GM23338 (cell line): ENCODE measurements around the gene NLGN1. TPM values are rescaled to one million over a fixed set of nuclear protein-coding genes. Genes with fewer than 3 reads are reported as not detected.

ENCODE experiments used
- ATAC-seq: fragments of 200-7000 bp; cut with Tn5 transposase; 3 replicates; pipeline ENCODE4 v1.9.1; 2020
- DNase-seq: peaks from one replicate; pipeline ENCODE4 v3.0.0-alpha.2; 2015; ENCODE audit warnings: low spot score
- H2AFZ ChIP-seq: fragments of 200-600 bp; sonication (generic); 2 replicates; pipeline ENCODE4 v1.8.0; 2016; ENCODE audit warnings: antibody characterized with exemption, mild to moderate bottlenecking, moderate library complexity
- H3F3A ChIP-seq: fragments of 200-600 bp; sonication (generic); replicated peaks from 2 replicates; pipeline ENCODE4 v1.8.0; 2017; ENCODE audit warnings: antibody characterized with exemption, mixed run types, low read depth
- H3K27ac ChIP-seq: fragments of 200-600 bp; sonication (generic); 2 replicates; pipeline ENCODE4 v1.6.1; 2016; ENCODE audit warnings: low read depth
- H3K27me3 ChIP-seq: fragments of 200-600 bp; sonication (generic); 2 replicates; pipeline ENCODE4 v1.8.0; 2016; ENCODE audit warnings: mild to moderate bottlenecking, mixed run types, moderate library complexity; ENCODE audit not compliant: insufficient read depth
- H3K36me3 ChIP-seq: fragments of 200-600 bp; sonication (generic); 2 replicates; pipeline ENCODE4 v1.8.0; 2016; ENCODE audit warnings: mild to moderate bottlenecking; ENCODE audit not compliant: insufficient read depth
- H3K4me1 ChIP-seq: fragments of 200-600 bp; sonication (generic); 2 replicates; pipeline ENCODE4 v1.8.0; 2016; ENCODE audit warnings: mild to moderate bottlenecking, moderate library complexity; ENCODE audit not compliant: insufficient read depth
- H3K4me2 ChIP-seq: fragments of 200-600 bp; sonication (generic); 2 replicates; pipeline ENCODE4 v1.7.1; 2017; ENCODE audit warnings: mixed run types
- H3K4me3 ChIP-seq: fragments of 200-600 bp; sonication (generic); 2 replicates; pipeline ENCODE4 v1.6.1; 2016; ENCODE audit warnings: mixed run types
- H3K79me2 ChIP-seq: fragments of 200-600 bp; sonication (generic); replicated peaks from 2 replicates; pipeline ENCODE4 v1.8.0; 2017; ENCODE audit warnings: mild to moderate bottlenecking; ENCODE audit not compliant: insufficient read depth
- H3K9me2 ChIP-seq: fragments of 200-600 bp; sonication (generic); 2 replicates; pipeline ENCODE4 v1.8.0; 2017; ENCODE audit not compliant: insufficient read depth
- H4K20me1 ChIP-seq: fragments of 200-600 bp; sonication (generic); replicated peaks from 2 replicates; pipeline ENCODE4 v1.8.0; 2017; ENCODE audit warnings: mild to moderate bottlenecking; ENCODE audit not compliant: insufficient read depth
- H3K27ac Mint-ChIP-seq: 2 replicates; pipeline ENCODE4 v1.8.0; 2020; ENCODE audit warnings: inconsistent platforms, mild to moderate bottlenecking, moderate library complexity, mixed read lengths
- H3K27me3 Mint-ChIP-seq: 3 replicates; pipeline ENCODE4 v1.8.0; 2022; ENCODE audit warnings: low read depth, mild to moderate bottlenecking, moderate library complexity, mixed read lengths, inconsistent platforms; ENCODE audit not compliant: insufficient read depth, poor library complexity
- H3K36me3 Mint-ChIP-seq: 3 replicates; pipeline ENCODE4 v1.8.0; 2021; ENCODE audit warnings: low read depth, mild to moderate bottlenecking, inconsistent platforms, moderate library complexity, mixed read lengths
- H3K4me1 Mint-ChIP-seq: 3 replicates; pipeline ENCODE4 v1.8.0; 2020; ENCODE audit warnings: mild to moderate bottlenecking, inconsistent platforms, mixed read lengths
- H3K4me3 Mint-ChIP-seq: 3 replicates; pipeline ENCODE4 v1.8.0; 2021; ENCODE audit warnings: moderate library complexity, mild to moderate bottlenecking, inconsistent platforms, mixed read lengths
- H3K9me3 Mint-ChIP-seq: 3 replicates; pipeline ENCODE4 v1.8.0; 2020; ENCODE audit warnings: moderate library complexity, mild to moderate bottlenecking, inconsistent platforms, mixed read lengths
- EZH2 ChIP-seq: fragments of 200-600 bp; sonication (generic); IDR thresholded peaks from one replicate; pipeline ENCODE4 v1.8.0; 2017; ENCODE audit warnings: antibody characterized with exemption, mild to moderate bottlenecking, low read depth; ENCODE audit not compliant: unreplicated experiment
- EZH2phosphoT487 ChIP-seq: fragments of 200-600 bp; sonication (generic); IDR thresholded peaks from one replicate; pipeline ENCODE4 v1.8.1; 2018; ENCODE audit warnings: antibody characterized with exemption; ENCODE audit not compliant: unreplicated experiment
- JUNB ChIP-seq: IDR thresholded peaks from one replicate; pipeline ENCODE4 v1.6.1; 2016; ENCODE audit warnings: antibody characterized with exemption; ENCODE audit not compliant: unreplicated experiment
- NANOG ChIP-seq: IDR thresholded peaks from 2 replicates; pipeline ENCODE4 v1.6.1; 2016; ENCODE audit warnings: antibody characterized with exemption, borderline replicate concordance
- POLR2AphosphoS5 ChIP-seq: IDR thresholded peaks from 2 replicates; pipeline ENCODE4 v1.6.1; 2016; ENCODE audit warnings: antibody characterized with exemption, low read depth
- ZNF114 ChIP-seq: fragments of 250-450 bp; sonication (Bioruptor Pico); IDR thresholded peaks from 2 replicates; pipeline ENCODE4 v1.5.0; 2020; ENCODE audit warnings: mild to moderate bottlenecking, moderate library complexity
- ZNF331 ChIP-seq: fragments of 250-450 bp; sonication (Bioruptor Pico); IDR thresholded peaks from 2 replicates; pipeline ENCODE4 v1.5.0; 2020; ENCODE audit warnings: low read depth, mild to moderate bottlenecking, moderate library complexity
- polyA plus RNA-seq: library from polyadenylated mRNA; unstranded; fragments of >200 nt; fragmentation: Nextera tagmentation; extraction: Ambion mirVana; gene quantifications from 2 replicates; pipeline ENCODE4 v1.2.1, GENCODE V29; 2016
- total RNA-seq: library from RNA; depleted of rRNA; stranded (reverse); fragments of >200 nt; shearing (Covaris generic); gene quantifications from 2 replicates; pipeline ENCODE4 v1.2.3, GENCODE V29; 2014
- TF ChIP-seq, protein P1 (sequence below): IDR thresholded peaks from one replicate; pipeline ENCODE4 v1.6.1; 2018; ENCODE audit warnings: antibody characterized with exemption; ENCODE audit not compliant: unreplicated experiment
- TF ChIP-seq, protein P2 (sequence below), 2 experiments: fragments of 200-600 bp in 1 of 2; sonication (generic) in 1 of 2; conservative IDR thresholded peaks; 2 replicates each; pipeline versions ENCODE4 v1.5.1 to v1.6.1; 2016 to 2017; ENCODE audit warnings: antibody characterized with exemption in 2 of 2, low read depth in 2 of 2, mild to moderate bottlenecking in 2 of 2, moderate library complexity in 1 of 2
- TF ChIP-seq, protein P3 (sequence below): IDR thresholded peaks from 2 replicates; pipeline ENCODE4 v1.6.1; 2016; ENCODE audit warnings: antibody characterized with exemption

Gene NLGN1
- total and polyA plus RNA-seq, 2 experiments from 2014 or later, result 6.5 to 18.6 TPM

DNA sequence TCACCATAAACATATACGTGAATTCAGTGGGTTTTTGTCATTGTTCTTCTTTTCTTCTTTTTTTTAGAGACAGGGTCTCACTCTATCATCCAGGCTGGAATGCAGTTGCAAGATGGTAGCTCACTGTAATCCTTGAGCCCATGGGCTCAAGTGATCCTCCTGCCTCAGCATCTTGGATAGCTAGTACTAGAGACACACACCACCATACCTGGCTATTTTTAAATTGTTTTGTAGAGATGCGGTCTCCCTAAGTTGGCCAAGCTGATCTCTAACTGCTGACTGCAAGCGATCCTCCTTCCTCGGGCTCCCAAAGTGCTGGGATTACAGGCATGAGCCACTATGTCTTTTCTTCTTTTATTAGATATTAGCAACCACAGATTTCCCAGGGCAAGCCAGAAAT is 220.6 kb downstream of the NLGN1 start (continued):
- TF ChIP-seq ZNF114 (CRISPR knock-in tag) (no peak), EZH2 (no peak), POLR2AphosphoS5 (no peak), NANOG (no peak), EZH2phosphoT487 (no peak), JUNB (no peak)
- TF ChIP-seq, protein P1, sequence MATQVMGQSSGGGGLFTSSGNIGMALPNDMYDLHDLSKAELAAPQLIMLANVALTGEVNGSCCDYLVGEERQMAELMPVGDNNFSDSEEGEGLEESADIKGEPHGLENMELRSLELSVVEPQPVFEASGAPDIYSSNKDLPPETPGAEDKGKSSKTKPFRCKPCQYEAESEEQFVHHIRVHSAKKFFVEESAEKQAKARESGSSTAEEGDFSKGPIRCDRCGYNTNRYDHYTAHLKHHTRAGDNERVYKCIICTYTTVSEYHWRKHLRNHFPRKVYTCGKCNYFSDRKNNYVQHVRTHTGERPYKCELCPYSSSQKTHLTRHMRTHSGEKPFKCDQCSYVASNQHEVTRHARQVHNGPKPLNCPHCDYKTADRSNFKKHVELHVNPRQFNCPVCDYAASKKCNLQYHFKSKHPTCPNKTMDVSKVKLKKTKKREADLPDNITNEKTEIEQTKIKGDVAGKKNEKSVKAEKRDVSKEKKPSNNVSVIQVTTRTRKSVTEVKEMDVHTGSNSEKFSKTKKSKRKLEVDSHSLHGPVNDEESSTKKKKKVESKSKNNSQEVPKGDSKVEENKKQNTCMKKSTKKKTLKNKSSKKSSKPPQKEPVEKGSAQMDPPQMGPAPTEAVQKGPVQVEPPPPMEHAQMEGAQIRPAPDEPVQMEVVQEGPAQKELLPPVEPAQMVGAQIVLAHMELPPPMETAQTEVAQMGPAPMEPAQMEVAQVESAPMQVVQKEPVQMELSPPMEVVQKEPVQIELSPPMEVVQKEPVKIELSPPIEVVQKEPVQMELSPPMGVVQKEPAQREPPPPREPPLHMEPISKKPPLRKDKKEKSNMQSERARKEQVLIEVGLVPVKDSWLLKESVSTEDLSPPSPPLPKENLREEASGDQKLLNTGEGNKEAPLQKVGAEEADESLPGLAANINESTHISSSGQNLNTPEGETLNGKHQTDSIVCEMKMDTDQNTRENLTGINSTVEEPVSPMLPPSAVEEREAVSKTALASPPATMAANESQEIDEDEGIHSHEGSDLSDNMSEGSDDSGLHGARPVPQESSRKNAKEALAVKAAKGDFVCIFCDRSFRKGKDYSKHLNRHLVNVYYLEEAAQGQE, result no peak
- TF ChIP-seq, protein P2, sequence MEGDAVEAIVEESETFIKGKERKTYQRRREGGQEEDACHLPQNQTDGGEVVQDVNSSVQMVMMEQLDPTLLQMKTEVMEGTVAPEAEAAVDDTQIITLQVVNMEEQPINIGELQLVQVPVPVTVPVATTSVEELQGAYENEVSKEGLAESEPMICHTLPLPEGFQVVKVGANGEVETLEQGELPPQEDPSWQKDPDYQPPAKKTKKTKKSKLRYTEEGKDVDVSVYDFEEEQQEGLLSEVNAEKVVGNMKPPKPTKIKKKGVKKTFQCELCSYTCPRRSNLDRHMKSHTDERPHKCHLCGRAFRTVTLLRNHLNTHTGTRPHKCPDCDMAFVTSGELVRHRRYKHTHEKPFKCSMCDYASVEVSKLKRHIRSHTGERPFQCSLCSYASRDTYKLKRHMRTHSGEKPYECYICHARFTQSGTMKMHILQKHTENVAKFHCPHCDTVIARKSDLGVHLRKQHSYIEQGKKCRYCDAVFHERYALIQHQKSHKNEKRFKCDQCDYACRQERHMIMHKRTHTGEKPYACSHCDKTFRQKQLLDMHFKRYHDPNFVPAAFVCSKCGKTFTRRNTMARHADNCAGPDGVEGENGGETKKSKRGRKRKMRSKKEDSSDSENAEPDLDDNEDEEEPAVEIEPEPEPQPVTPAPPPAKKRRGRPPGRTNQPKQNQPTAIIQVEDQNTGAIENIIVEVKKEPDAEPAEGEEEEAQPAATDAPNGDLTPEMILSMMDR (conservative IDR thresholded peaks at IDR 0.05; ENCODE audit: low read depth in 2 of 2), result no peak
- TF ChIP-seq, protein P3, sequence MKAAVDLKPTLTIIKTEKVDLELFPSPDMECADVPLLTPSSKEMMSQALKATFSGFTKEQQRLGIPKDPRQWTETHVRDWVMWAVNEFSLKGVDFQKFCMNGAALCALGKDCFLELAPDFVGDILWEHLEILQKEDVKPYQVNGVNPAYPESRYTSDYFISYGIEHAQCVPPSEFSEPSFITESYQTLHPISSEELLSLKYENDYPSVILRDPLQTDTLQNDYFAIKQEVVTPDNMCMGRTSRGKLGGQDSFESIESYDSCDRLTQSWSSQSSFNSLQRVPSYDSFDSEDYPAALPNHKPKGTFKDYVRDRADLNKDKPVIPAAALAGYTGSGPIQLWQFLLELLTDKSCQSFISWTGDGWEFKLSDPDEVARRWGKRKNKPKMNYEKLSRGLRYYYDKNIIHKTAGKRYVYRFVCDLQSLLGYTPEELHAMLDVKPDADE, result no peak

DNA sequence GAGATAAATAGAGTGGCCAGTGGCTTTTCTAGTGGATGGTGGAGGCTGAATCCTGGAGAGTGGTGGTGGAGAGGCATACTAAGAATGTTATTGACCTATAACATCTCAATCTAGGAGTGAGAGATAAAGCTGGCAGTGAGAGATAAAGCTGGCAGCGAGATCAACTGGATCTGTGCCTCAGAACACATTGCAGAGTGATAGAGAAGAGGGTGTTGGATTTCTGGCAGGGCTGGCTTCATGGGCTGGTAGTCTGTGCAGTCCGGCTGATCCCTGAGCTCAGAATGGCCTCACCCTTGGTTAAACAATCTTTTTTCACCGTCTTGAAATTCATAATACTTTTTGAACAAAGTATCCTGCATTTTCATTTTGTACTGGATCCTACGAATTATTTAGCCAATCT is 221.2 kb downstream of the NLGN1 start:
- H3K4me3 Mint-ChIP-seq, result no peak overlapping the region
- no peaks in the 10 kb centered on the region for H3K9me3 Mint-ChIP-seq
- H3K36me3 Mint-ChIP-seq, result no peaks in the 10 kb centered on the region
- ATAC-seq, result no peak
- TF ChIP-seq ZNF114 (CRISPR knock-in tag), result no peak
- TF ChIP-seq, protein P2 (conservative IDR thresholded peaks at IDR 0.05; ENCODE audit: low read depth in 2 of 2), result no peak
- TF ChIP-seq ZNF331 (CRISPR knock-in tag), result no peak
- TF ChIP-seq, protein P1, result no peak
- Histone ChIP-seq H3K79me2 (no peaks in the 10 kb centered on the region), H3K27me3 (no peaks in the 10 kb centered on the region), H3K27ac (no peak overlapping the region), H2AFZ (no peak overlapping the region), H3K4me3 (no peak overlapping the region), H3K4me1 (peaks cover under 1% of the 10 kb centered on the region; the same call in 1 of the 2 replicates), H3K9me2 (no peaks in the 10 kb centered on the region), H3K4me2 (no peak overlapping the region), H4K20me1 (no peaks in the 10 kb centered on the region), H3F3A (no peaks in the 10 kb centered on the region), H3K36me3 (no peaks in the 10 kb centered on the region)
- peaks cover 4% of the 10 kb centered on the region; the same call in 2 of the 3 replicates for H3K4me1 Mint-ChIP-seq
- no peak for DNase-seq
- no peaks in the 10 kb centered on the region for H3K27me3 Mint-ChIP-seq
- no peak overlapping the region for H3K27ac Mint-ChIP-seq
